A673 (cell line): Measurements from ENCODE around the gene DIPK1B. TPM values are rescaled to one million over a fixed set of nuclear protein-coding genes. Genes with fewer than 3 reads are reported as not detected.

ENCODE experiments used
- BruUV-seq: library from RNA; stranded (reverse); fragments of 400-500 nt; replicated peaks from 2 replicates; lab custom pipeline; 2021; lab: Mats Ljungman, UMichigan
- CTCF ChIA-PET: fragments of 300-600 bp; sonication (Branson Sonifier 250); formaldehyde crosslinking; loops from one replicate; lab custom pipeline; 2022; ENCODE audit warnings: antibody characterized with exemption; lab: Charles Lee
- POLR2A ChIA-PET: fragments of 300-600 bp; sonication (Branson Sonifier 250); formaldehyde crosslinking; loops from one replicate; lab custom pipeline; 2022; ENCODE audit warnings: antibody characterized with exemption; ENCODE audit not compliant: low non-redundant PET; lab: Charles Lee
- DNase-seq: peaks from one replicate; pipeline ENCODE4 v3.0.0-alpha.2; 2015; ENCODE audit warnings: low spot score
- H3K27ac ChIP-seq: fragments of 200-600 bp; sonication (generic); 2 replicates; pipeline ENCODE4 v1.5.1; 2016; ENCODE audit warnings: mixed run types, low read depth, mild to moderate bottlenecking, mixed read lengths, antibody characterized with exemption, low read length; ENCODE audit not compliant: poor library complexity, severe bottlenecking
- H3K27me3 ChIP-seq: fragments of 200-600 bp; sonication (generic); replicated peaks from 2 replicates; pipeline ENCODE4 v1.6.1; 2017; ENCODE audit warnings: mixed run types, low read depth, mild to moderate bottlenecking, mixed read lengths, antibody characterized with exemption, low read length; ENCODE audit not compliant: insufficient read depth, poor library complexity
- H3K36me3 ChIP-seq: fragments of 200-600 bp; sonication (generic); 2 replicates; pipeline ENCODE4 v1.6.1; 2016; ENCODE audit warnings: mixed run types, mild to moderate bottlenecking, mixed read lengths, antibody characterized with exemption, low read length; ENCODE audit not compliant: insufficient read depth, poor library complexity, severe bottlenecking
- H3K4me1 ChIP-seq: fragments of 200-600 bp; sonication (generic); 2 replicates; pipeline ENCODE4 v1.6.1; 2017; ENCODE audit warnings: mixed run types, mild to moderate bottlenecking, mixed read lengths, antibody characterized with exemption, low read length; ENCODE audit not compliant: insufficient read depth, poor library complexity, severe bottlenecking
- H3K4me3 ChIP-seq: fragments of 200-600 bp; sonication (generic); 2 replicates; pipeline ENCODE4 v1.5.1; 2016; ENCODE audit warnings: low read depth, mixed run types, mild to moderate bottlenecking, mixed read lengths, low read length; ENCODE audit not compliant: poor library complexity, severe bottlenecking
- H3K9me3 ChIP-seq: fragments of 200-600 bp; sonication (generic); 2 replicates; pipeline ENCODE4 v1.6.1; 2016; ENCODE audit warnings: mixed run types, low read depth, mild to moderate bottlenecking, mixed read lengths, antibody characterized with exemption, low read length; ENCODE audit not compliant: poor library complexity, severe bottlenecking
- CTCF ChIP-seq: fragments of 300-800, 200-600 bp; sonication (generic); conservative IDR thresholded peaks from 2 replicates; pipeline ENCODE4 v1.5.1; 2017; ENCODE audit warnings: low read depth, mild to moderate bottlenecking, antibody characterized with exemption, low read length, moderate library complexity, mixed read lengths
- EZH2 ChIP-seq: fragments of 200-600 bp; sonication (generic); IDR thresholded peaks from 2 replicates; pipeline ENCODE4 v1.6.1; 2017; ENCODE audit warnings: borderline replicate concordance, low read depth, mild to moderate bottlenecking, mixed read lengths, antibody characterized with exemption, low read length; ENCODE audit not compliant: poor library complexity, severe bottlenecking
- intact Hi-C: fragments of 100-400 bp; cut with micrococcal nuclease; formaldehyde crosslinking; loops from one replicate; pipeline ENCODE4 v1.10.0; 2022; ENCODE audit not compliant: unreplicated experiment
- total RNA-seq: library from RNA; stranded (reverse); gene quantifications from 2 replicates; pipeline ENCODE4 v1.2.3, GENCODE V29; 2021

The DIPK1B gene
- total RNA-seq, 1 experiment from 2014 or later, result 26.4 TPM

GRCh38 chr9:136686534-136686793 lies 25.9 kb upstream of the DIPK1B start:
- no peaks in the 10 kb centered on the region for H3K36me3 ChIP-seq
- H3K4me1 ChIP-seq, result peaks cover 6% of the 10 kb centered on the region
- no peaks in the 10 kb centered on the region for H3K27me3 ChIP-seq
- ChIA-PET CTCF (interaction anchor here (0.5 kb wide), 1 partner anchor 40 kb away, joined by 13 read pairs; no protein-coding TSS in a partner anchor), POLR2A (no interaction called here)
- TF ChIP-seq CTCF (no peak), EZH2 (no peak)
- no TSS peak for BruUV-seq
- peak overlapping the region; percentile 77 for H3K4me3 ChIP-seq
- intact Hi-C loops, result no loop called here
- peak overlapping the region; percentile 87 for H3K27ac ChIP-seq
- no peak for DNase-seq
- no peaks in the 10 kb centered on the region for H3K9me3 ChIP-seq

- H3K36me3 ChIP-seq, result no peaks in the 10 kb centered on the region
- no peaks in the 10 kb centered on the region for H3K27me3 ChIP-seq
- intact Hi-C loops, result no loop called here
- peak within 1 kb of the TSS; percentile 87 for H3K27ac ChIP-seq
- H3K4me3 ChIP-seq, result peak within 1 kb of the TSS; percentile 77
- ChIA-PET POLR2A (no interaction called here), CTCF (no interaction called here)
- TF ChIP-seq CTCF, result no peak
- TF ChIP-seq EZH2, result no peak
- no peaks in the 10 kb centered on the region for H3K9me3 ChIP-seq
- no TSS peak for BruUV-seq
- peak; percentile 82 for DNase-seq
- H3K4me1 ChIP-seq, result peaks cover 6% of the 10 kb centered on the region
Measured at GRCh38 chr9:136686794-136687711, 25.3 kb upstream of the DIPK1B start, which contains the start of gene AGPAT2. AGPAT2 (minus strand) TSS chr9:136687457; CDS start chr9:136687357, 100 bp downstream.

GRCh38 chr9:136687721-136688223 lies 24.6 kb upstream of the DIPK1B start:
- Histone ChIP-seq H3K4me3 (peak overlapping the region; percentile 77), H3K4me1 (peaks cover 6% of the 10 kb centered on the region), H3K9me3 (no peaks in the 10 kb centered on the region), H3K27ac (no peak overlapping the region), H3K27me3 (no peaks in the 10 kb centered on the region), H3K36me3 (no peaks in the 10 kb centered on the region)
- ChIA-PET POLR2A (no interaction called here), CTCF (no interaction called here)
- no peak for TF ChIP-seq EZH2
- no peak for TF ChIP-seq CTCF
- BruUV-seq, result no TSS peak
- intact Hi-C loops, result no loop called here
- DNase-seq, result no peak
